ENCODE data around the gene C4orf54.

The C4orf54 gene

DNA sequence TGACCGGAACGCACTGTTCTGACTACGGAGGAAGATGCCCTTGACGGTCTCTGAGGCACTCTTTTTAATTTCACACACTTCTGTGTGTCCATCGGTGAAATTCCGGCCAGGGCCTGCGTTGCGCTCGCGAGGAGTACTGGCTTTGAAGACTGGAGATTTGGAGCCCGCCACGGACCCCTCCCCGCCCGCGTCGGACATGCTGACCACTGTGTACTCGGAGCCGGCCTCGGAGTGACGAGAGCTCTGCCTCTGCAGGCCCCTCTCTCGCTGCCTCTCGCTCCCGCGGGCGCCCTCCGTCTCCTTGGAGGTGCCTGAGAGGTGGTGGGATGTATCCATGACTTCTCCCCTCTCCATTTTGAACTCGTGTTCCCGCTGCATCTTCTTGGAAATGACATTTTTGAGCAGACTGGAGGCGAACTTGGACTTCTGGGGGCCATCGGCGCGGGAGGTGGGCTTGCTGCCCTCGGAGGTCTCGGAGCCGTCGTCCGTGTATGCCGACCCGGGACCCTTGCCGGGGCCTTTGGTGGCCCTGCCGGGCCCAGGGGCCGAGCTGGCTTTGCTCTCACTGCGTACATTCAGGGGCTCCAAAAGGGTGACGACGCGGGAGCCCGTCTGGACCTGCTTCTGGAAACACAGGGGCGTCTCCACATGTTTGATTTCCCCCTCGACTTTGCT is 5.7 kb downstream of the C4orf54 start:
- DNase-seq: no peak

DNA sequence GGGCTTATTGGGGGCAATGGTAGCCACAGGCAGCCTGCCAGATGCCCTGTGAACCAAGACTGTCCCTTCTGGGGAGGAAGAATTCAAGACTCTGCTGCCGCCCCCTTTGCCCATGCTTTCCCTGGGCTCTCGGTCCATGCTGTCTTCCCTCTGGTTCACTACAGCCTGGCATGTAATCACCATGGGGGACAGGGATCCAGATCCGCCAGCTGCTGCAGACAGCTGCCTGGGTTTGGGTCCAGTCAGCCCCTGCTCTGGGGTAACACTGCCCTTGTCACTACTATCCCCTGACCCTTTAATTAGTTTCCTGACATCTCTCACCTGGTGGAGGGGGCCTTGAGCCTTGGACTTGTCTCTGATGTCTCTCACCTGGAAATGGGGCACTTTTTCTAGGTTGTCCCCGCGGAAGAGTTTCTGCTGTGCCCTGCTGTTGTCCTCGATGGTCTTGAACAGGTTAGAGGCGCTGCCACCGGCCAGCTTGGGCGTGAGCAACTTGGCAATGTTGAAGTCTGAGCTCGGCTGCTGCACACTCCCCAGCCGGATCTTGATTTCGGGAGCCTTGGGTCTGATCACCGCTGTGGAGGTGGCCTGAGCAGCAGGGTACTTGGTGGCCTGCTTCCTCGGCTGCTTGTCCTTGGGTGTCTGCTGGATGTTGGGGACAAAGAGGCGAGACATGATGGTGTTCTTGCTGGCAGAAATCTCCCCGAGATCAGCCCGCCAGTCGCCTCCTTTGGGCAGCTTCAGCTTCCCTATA is 6.4 kb downstream of the C4orf54 start:
- no peak for DNase-seq

DNA sequence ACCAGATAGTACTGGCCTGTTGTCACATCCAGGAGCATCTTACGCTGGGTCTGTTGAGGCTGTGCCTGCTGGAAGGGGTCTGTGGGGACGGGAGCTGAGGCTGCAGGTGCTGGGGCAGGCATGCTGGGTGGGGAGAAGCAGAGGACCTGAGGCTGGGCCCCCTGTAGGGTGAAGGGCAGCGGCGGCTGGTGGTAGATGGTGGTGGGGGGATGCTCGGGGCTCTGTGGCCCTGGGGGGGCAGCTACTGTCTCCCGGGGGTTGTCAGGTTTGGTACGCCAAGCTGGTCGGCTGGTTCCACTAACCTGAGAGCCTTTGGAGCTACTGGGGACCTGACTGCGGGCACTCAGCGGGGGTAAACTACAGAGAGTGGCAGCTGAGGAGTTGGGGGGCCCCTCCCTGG is 7.8 kb downstream of the C4orf54 start:
- DNase-seq: no peak

DNA sequence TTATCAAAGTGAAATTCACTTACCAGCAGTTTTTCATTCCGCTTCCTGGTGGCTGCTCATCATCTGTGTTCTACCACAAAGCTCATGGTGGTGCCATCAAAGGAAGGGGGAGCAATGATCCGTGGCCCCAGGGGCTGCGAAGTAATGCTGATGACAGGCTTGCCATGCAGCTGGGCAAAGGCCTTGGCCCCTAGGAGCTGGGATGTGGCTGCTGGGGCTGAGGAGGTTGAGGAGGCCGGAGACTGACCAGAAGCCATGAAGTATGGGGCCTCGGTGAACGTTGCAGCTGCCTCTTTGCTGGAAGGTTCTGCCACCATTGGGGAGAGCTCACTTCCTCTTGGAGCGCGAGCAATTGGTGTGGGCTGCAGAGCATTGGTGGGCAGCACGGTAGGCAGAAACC is 8.4 kb downstream of the C4orf54 start:
- no peak for DNase-seq

DNA sequence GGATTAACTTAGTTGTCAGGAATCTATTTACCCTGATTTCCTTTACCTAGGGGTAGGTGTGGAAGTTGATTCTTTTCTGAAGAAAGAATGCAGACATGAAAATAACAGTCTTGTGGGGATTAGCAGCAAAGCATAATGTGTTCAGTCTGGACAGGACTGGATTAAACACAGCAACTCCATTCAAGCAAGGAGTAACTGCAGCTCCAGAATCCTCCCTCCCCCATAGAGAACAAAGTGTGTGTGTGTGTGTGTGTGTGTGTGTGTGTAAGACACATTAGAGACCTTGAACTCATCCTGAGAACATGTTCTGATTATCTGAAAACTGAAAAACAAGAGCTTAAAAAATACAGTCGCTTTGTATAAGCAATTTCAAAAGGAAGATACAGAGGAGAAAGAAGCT is 9.3 kb downstream of the C4orf54 start:
- DNase-seq: no peak

- no peak for DNase-seq
Observed at GRCh38 chr4:99647071-99647470, 10.6 kb downstream of the C4orf54 start.

- no peak for DNase-seq
Observed at GRCh38 chr4:99645638-99646037, 12.0 kb downstream of the C4orf54 start.

DNA sequence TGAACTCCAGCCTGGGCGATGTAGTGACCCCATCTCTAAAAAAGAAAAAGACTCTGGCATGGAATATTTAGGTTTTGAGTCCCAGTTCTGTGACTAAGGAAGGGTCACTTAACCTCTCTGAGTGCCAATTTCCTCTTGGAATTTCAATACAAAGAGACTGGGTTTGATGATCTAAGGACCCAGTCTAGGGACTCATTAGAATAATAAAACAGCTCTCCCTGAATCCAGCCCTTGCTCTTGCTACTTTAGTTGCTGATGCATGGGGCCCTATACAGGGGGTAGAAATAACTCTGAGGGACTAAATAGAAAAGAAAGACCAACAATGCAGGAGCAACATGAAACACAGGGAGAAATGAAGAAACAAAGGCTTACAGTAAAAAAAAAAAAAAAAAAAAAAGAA is 12.6 kb downstream of the C4orf54 start:
- DNase-seq: no peak

- DNase-seq: no peak
Observed at GRCh38 chr4:99644453-99644852, 13.2 kb downstream of the C4orf54 start.

DNA sequence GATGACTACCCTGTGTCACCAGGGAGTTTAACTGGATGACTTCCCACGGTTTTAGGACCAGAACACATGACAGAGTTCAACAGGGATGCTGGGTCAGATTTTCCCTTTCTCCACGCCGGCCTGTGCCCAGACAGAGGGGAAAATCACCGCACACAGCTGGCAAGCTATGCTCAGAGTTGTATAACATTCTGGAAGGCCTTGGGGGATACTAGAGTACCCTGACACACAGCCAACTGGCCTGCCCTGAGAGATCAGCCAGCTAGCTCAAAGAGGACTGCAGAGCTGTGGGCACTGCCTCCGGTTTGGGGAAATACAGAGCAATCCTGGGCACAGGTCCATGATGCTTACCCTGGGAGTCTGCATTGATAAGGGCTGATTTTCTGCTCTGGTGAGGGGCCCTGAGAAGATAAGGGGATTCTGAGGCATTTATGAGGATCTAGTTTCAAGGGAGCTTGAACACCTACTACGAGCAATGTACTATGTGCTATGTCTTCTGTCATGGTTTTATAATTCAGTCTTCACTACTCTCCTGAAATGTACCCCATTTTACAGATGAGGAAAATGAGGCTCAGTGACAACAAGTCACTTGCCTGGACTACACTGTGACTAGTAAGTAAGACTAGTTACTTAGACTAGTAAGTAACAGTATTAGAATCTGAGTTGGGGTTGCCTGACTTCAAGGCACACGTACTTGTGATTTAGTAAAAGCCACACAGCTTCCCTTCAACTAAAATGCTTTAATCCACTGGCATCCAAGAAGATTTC is 14.7 kb downstream of the C4orf54 start:
- DNase-seq: no peak

DNA sequence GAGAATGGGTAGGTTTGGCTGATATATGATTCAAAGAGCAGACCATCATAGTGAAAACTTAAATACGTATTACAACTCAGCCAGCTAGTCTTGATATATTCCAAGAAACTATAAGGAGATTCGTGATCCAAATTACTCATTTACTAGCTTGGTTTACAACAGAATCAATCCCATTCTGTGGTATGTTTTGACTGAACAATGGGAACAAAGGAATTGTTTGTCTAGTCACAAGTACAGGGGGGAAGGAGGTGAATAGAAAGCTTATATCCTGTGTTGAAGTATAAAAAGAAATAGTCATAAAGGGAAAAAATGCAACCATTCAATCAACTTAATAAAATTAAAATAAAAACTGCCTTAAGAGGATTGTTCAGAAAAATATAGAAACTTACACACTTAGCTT is 17.0 kb downstream of the C4orf54 start:
- no peak for DNase-seq

DNA sequence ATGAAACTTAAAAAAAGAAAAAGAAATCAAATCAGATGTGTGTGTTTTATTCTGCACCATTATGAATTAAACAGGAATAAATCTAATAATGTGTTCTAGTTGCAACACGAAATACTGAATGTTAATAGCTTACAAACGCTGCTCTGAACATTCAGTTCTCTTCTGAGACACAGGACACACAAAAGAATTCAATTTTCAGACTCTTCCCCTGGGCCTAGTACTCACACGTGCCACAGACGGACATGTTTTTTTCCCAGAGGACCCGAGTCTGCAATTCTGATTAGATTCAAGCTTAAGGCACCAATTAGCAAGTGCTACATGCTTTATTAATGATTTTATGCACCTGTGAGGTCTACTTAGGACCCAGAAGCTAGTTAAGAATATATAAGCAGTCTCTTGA is 20.5 kb downstream of the C4orf54 start:
- no peak for DNase-seq

DNA sequence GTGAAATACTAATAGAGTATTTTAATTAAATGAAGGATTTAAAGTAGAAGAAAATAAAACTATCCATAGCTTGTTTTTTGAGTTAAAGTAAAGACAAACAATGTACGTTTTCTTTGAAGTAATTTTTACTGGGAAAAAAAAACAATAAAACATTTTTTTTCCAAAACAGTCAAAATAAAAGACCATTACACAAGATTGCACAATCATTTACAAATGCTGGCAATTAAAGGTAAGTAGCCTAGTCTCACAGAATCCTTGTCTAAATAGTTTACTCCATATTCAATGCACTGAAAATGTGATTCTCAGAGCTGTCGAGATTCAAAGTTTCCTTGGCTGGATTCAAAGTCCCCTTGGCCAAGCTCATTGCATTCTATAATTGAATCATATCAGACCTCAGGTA is 21.2 kb downstream of the C4orf54 start:
- no peak for DNase-seq

GRCh38 chr4:99635601-99636000 is 22.0 kb downstream of the C4orf54 start:
- DNase-seq: no peak

- no peak for DNase-seq
Observed at GRCh38 chr4:99634742-99635360, 22.8 kb downstream of the C4orf54 start.

- DNase-seq: no peak
Observed at GRCh38 chr4:99633772-99634171, 23.9 kb downstream of the C4orf54 start.

- no peak for DNase-seq
Observed at GRCh38 chr4:99630857-99631360, 26.7 kb downstream of the C4orf54 start.

DNA sequence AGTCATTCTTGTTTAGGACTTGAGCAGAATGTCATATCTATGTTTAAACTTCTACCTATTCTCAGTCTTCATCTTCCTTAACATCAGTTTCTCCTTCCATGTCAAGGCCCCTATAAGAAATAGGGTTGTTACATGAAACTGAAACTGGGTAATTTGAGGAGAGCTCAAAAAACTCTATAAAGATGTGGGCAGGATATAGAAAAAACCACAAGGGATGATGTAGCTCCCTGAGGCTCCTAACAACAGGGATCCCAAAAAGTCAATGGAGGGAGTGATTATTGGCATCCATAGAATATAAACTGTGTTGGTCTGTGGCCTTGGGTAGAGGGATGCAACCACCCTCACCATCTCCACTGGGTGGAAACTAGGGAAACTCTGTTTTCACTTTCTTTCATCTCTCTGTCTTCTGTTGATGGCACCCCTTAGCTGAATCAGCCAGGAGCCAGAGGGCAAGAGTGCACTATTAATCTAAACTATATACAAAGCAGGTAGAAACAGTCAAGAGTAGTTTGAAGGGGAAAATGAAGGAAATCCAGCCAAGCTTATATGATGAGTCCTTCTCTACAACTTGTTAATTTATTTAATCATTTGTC is 27.6 kb downstream of the C4orf54 start:
- DNase-seq: no peak

GRCh38 chr4:99628040-99628439 is 29.6 kb downstream of the C4orf54 start:
- DNase-seq: no peak

DNA sequence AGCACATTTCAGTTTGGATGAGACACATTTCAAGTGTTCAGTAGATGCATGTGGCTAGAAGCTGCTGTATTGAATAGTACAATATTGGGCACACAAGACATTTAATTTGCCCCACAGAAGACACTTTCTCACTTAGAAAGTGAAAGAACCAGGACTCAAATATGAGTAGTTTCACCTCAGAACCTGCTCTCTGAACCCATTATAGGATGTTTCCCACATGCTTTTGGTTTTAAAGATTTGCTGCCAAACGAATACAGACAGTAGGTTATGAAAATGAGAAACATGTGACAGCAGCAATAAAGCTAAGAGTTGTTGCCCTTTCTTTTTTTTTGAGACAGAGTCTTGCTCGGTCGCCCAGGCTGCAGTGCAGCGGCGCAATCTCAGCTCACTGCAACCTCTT is 32.3 kb downstream of the C4orf54 start:
- DNase-seq: no peak

GRCh38 chr4:99624141-99624719 is 33.4 kb downstream of the C4orf54 start:
- no peak for DNase-seq

DNA sequence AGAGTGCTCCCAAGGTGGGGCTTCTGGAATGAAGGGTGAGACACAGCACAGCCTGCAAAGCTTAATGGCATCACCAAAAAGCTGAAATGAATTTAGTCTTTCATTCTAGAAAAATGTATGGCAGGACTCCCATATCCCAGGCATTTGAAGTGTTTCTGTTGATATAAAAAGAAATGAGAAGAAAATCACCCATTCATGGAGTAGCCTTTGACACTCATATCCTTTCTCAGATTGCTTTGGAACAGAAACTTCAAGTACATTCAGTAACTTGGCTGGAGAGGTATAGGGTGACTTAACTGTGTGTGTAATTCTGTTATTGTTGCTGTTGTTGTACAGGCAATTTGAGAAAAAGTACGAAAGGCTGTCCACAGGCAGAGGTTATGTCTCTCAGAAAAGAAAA is 35.3 kb downstream of the C4orf54 start:
- no peak for DNase-seq

GRCh38 chr4:99617374-99617773 is 40.3 kb downstream of the C4orf54 start:
- no peak for DNase-seq

All from activated CD4-positive, CD25-positive, alpha-beta regulatory T cell (primary cell).